Measurements from ENCODE around the gene RSKR.
"Not testable (repeated sequence)": the region's sequence is repeated elsewhere in the genome, so short reads cannot be mapped to it uniquely, and the experiment has no call there.

The RSKR gene

DNA sequence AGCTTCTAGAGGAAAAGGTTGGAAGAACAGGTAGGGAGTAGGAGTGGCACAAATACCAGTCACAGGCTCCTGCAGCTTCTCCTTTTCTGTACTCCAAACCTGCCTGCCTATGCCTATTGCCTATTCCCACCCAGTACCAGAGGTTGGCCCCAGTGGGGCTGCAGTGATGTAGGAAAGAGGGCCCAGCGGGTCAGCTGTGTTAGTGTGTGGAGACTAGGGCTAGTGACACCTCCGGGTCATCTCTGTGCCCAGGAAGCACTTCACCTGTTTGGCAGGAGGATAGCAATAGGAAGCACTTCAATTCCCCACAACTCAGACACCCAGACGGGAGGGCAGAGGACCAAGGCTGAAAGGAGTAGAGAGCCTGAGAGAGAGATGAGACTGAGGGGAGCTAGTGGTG lies 38.0 kb downstream of the RSKR start:
- H3K27ac Mint-ChIP-seq = peak overlapping the region; percentile 65

DNA sequence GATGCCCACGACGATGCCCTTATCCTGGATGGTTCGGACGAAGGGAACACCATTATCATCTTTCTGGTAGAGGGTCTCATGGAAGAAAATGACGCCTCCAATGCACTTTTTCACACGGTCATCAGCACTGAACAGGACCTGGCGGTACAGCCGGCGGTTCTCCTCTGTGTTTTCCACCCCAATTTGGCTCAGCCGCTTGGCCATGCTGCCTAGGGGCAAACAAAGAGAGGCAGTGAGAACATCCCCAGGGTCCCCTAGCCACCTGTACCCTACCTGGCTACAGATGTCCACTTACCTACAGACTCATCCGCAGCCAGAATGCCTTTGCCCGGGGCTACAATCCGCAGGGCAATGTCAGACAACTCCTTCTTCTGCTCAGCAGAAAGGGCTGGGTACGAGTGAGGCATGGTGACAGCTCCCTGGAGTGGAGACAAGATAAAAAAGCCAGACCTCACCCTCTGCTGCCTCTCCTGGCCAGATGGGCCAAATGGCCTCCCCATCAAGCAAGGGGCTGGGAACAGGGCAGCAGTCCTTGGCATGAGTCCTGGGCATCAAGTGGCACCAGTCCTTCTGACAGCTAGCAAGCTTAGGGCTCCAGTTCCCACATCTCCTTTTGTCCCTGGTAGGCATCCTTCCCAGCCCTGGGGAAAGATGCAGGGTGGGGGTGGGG lies 38.7 kb downstream of the RSKR start:
- peak overlapping the region; percentile 59 for H3K27ac Mint-ChIP-seq
- peaks cover 48% of the 10 kb centered on the region for H3K4me1 Mint-ChIP-seq
- peaks cover 2% of the 10 kb centered on the region for H3K36me3 Mint-ChIP-seq
- no peak overlapping the region for H3K4me3 Mint-ChIP-seq
- H3K9me3 Mint-ChIP-seq = no peaks in the 10 kb centered on the region
- no peaks in the 10 kb centered on the region for H3K27me3 Mint-ChIP-seq

More for the DNA sequence above, 38.0 kb downstream of the RSKR start:
- not testable (repeated sequence) for H3K36me3 Mint-ChIP-seq, H3K27me3 Mint-ChIP-seq, H3K9me3 Mint-ChIP-seq
- H3K4me3 Mint-ChIP-seq = peak overlapping the region; percentile 83
- peaks cover 42% of the 10 kb centered on the region for H3K4me1 Mint-ChIP-seq

DNA sequence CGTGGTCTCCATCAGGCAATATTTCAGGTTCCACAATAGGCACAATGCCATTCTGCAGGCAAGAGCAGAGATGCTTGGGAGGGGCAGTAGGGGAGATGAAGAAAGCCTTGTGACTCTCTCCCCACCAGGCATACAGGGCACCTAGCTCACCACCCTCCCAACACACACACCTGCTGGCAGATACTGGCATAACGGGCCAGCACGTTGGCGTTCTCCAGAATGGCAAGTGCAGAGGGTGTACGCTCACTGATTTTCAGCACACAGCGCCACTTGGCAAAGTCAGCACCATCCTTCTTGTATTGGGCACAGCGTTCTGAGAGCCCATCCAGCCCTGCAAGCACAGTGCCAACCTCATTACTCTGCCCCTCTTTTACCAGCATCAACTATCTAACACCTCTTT lies 39.5 kb downstream of the RSKR start:
- Mint-ChIP-seq H3K4me1 (peaks cover 55% of the 10 kb centered on the region), H3K36me3 (peaks cover 2% of the 10 kb centered on the region), H3K27ac (no peak overlapping the region), H3K9me3 (no peaks in the 10 kb centered on the region), H3K4me3 (no peak overlapping the region), H3K27me3 (no peaks in the 10 kb centered on the region)

DNA sequence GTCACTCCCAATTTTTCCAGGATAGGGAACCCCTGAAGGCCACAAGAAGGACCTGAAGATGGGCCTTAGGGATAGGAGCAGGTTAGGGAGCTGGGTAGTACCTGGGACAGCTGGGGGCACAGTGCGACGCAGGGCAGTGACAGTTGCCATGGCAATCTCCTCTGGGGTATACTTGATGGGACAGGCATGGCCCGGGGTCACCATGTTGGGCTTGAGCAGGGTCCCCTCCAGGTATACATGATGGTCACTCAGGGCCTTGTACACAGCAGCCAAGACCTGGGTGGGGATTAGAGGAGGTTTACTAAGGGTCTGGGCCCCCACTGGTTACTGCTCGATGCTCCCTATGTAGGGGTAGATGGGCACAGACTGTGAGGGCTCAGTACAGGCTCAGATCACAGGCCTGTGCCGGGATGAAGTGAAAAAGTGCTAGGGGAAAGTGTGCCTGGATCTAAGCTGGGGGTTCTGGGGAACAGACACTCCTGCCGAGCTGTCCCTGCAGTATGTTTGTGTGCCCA lies 40.0 kb downstream of the RSKR start:
- H3K36me3 Mint-ChIP-seq = peaks cover 2% of the 10 kb centered on the region
- no peak overlapping the region for H3K27ac Mint-ChIP-seq
- no peaks in the 10 kb centered on the region for H3K9me3 Mint-ChIP-seq
- H3K27me3 Mint-ChIP-seq = no peaks in the 10 kb centered on the region
- H3K4me1 Mint-ChIP-seq = peaks cover 58% of the 10 kb centered on the region
- no peak overlapping the region for H3K4me3 Mint-ChIP-seq

DNA sequence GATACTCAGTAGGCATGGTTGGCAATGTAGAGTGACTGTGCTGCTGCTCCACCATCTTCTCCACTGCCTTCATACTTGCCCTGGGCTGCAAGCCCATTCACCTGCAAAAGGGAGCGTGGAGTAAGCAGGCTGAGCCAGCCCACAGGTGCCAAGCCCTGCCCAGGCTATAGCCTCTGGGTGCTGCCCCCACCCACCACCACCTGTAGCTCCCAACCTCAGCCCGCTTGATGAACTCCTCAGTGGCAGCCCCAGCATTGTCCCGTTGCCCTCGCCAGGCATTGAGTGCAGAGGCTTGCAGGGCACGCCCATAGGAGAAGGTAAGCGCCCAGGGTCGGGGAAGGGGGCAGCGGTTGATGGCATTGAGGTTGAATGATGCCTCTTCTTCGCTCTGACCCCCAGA lies 40.5 kb downstream of the RSKR start:
- H3K4me3 Mint-ChIP-seq = no peak overlapping the region
- H3K9me3 Mint-ChIP-seq = no peaks in the 10 kb centered on the region
- no peak overlapping the region for H3K27ac Mint-ChIP-seq
- H3K4me1 Mint-ChIP-seq = peaks cover 60% of the 10 kb centered on the region
- no peaks in the 10 kb centered on the region for H3K27me3 Mint-ChIP-seq
- H3K36me3 Mint-ChIP-seq = peaks cover 2% of the 10 kb centered on the region

DNA sequence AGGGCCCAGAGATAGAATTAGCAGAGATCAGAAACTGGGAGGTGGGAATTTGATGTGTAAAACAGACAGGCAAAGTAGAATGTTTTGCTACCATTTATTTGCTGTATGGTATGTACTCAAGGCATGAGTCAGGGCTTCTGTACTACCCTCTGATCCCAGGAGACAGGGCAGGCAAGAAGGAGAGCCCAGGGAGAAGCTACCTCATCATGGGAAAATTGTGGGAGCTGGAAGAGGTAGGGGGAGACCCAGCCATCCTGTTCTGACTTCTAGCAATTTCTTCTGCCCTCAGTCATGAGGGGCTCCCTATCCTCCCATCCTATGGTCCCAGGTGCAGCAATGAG lies 41.0 kb downstream of the RSKR start:
- peak overlapping the region; percentile 10 for H3K27ac Mint-ChIP-seq
- H3K4me1 Mint-ChIP-seq = peaks cover 66% of the 10 kb centered on the region
- no peaks in the 10 kb centered on the region for H3K27me3 Mint-ChIP-seq
- H3K36me3 Mint-ChIP-seq = peaks cover 2% of the 10 kb centered on the region
- no peaks in the 10 kb centered on the region for H3K9me3 Mint-ChIP-seq
- H3K4me3 Mint-ChIP-seq = no peak overlapping the region

DNA sequence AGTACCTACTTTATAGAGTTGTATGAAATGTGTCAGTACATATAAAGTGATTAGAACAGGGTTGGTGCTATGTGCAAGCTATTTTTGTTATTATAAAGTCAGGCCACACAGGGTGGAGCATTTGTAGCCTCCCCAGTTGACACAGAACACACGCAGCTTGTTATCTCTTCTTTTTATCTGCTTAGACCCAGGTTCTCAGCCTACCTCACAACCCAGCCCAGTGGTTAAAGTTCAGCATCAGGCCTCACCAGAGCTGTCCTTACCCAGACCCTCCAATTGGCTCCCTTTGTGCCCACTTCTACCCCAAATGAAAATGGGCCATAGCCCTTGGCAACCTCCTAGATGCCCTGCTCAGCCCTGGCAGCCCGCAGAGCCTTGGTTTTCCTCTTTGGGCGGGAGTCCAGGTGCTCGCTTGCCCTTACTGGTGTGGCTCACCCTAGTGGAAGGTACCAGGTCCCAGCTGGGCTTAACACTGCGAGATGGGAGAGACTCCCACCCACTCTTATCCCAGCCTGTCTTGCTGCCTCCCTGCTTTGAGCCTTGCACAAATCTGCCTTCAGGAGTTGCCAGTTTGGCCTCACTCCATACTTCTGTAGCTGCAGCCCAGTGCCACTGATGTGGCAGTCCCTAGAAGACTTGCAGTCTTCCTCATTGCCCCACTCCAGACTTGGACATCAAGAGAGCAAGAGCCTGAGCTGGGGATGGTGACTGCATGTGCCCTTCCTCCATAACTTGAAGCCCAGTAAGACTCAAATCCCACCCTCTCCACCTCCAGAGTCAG lies 41.5 kb downstream of the RSKR start:
- Mint-ChIP-seq H3K9me3 (no peaks in the 10 kb centered on the region), H3K4me3 (peak overlapping the region; percentile 94), H3K27ac (peak overlapping the region; percentile 87), H3K4me1 (peaks cover 71% of the 10 kb centered on the region), H3K27me3 (no peaks in the 10 kb centered on the region), H3K36me3 (peaks cover 4% of the 10 kb centered on the region)

DNA sequence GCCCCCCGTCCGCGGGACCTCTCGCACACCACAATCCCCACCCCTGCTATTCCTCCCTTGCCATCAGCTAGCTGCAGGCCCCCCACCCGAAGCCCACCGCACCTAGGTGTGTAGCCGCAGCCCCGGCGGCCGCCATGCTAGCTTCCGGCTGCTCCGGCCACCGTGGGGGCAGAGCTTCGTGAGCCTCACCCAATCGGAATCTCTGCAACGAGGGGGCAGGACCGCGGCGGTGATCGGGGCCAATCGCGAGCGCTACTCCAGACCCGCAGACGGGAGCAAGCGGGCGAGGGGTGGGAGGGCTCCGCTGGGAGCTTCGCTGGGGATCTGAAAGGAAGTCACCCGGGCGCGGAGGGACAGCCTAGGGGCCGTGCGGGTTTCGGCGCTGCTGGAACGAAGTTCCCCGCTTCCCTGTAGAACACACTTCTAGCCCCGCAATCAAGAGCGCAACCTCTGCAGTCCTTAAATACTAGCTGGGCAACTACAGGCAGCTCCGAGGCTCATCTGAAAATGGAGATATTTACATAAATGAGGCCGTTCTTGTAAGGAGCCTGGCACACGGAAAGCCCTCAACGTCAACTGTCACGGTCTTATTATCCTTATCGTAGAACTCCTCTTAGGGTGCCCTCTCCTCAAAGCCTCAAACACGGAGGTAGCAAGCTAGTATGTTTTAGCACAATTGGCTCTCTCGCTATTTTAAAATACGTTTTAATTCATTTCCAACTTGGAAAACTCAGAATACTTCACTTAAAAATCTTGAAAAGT lies 42.4 kb downstream of the RSKR start, which contains the start of gene PIGS:
Gene PIGS, minus strand, starts transcription at position 164 of the 762 bp plus-strand sequence. Its CDS starts 28 bp downstream, at position 136.
- peaks cover 6% of the 10 kb centered on the region for H3K36me3 Mint-ChIP-seq
- H3K27me3 Mint-ChIP-seq = no peaks in the 10 kb centered on the region
- no peaks in the 10 kb centered on the region for H3K9me3 Mint-ChIP-seq
- H3K27ac Mint-ChIP-seq = peak within 1 kb of the TSS; percentile 97
- peaks cover 70% of the 10 kb centered on the region for H3K4me1 Mint-ChIP-seq
- peak within 1 kb of the TSS; percentile 94 for H3K4me3 Mint-ChIP-seq

DNA sequence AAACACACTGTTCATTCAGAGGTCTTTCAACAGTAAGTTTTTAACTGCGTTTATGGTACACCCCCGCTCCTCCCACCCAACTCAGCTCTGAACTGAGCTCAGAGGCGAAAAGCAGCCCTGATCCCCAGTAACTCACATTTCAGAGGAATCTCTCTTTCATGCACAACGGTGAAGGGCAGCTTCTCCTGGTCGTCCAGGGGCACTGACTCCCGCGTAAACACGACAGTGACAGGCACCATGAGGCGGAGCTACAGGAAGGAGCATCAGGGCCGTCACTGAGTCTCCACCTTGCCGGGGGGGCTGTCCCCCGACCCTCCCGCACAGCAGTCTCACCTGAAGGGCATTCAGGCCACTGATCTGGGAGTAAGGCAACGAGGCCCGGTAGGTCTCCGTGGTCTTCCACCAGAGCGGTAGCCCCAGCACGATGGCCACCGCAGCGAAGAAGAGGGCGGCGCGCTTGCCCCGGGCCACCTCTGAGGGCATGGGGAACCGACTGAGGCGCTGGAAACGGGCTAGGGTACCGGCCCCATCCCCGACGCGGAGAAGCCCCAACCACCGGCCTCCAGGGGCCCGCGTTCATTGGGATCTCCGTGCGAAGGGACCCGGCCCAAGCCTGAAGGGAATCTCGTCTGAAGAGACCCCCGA lies 43.1 kb downstream of the RSKR start:
- Mint-ChIP-seq H3K27me3 (no peaks in the 10 kb centered on the region), H3K4me1 (peaks cover 63% of the 10 kb centered on the region), H3K9me3 (no peaks in the 10 kb centered on the region), H3K4me3 (peak overlapping the region; percentile 94), H3K27ac (peak overlapping the region; percentile 97), H3K36me3 (peaks cover 6% of the 10 kb centered on the region)

DNA sequence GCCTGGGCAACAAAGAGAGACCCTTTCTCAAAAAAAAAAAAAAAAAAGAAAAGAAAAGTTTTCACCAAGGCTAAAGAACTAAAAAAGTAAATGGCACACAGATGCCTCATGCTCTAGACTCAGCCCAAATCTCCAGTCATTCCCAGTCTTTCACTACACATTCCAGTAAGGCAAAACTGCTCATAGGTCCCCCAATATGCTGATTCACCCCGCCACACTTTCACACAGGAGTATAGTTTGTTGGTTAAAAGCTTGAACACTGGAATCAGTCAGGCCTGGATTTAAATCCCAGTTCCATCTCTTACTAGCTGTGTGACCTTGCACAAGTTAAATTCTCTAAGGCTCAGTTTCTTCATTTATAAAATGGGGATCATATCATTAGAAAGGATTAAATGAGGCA lies 44.5 kb downstream of the RSKR start:
- H3K4me3 Mint-ChIP-seq = peak overlapping the region; percentile 69
- no peaks in the 10 kb centered on the region for H3K27me3 Mint-ChIP-seq
- H3K9me3 Mint-ChIP-seq = no peaks in the 10 kb centered on the region
- H3K4me1 Mint-ChIP-seq = peaks cover 65% of the 10 kb centered on the region
- peak overlapping the region; percentile 56 for H3K27ac Mint-ChIP-seq
- peaks cover 6% of the 10 kb centered on the region for H3K36me3 Mint-ChIP-seq

DNA sequence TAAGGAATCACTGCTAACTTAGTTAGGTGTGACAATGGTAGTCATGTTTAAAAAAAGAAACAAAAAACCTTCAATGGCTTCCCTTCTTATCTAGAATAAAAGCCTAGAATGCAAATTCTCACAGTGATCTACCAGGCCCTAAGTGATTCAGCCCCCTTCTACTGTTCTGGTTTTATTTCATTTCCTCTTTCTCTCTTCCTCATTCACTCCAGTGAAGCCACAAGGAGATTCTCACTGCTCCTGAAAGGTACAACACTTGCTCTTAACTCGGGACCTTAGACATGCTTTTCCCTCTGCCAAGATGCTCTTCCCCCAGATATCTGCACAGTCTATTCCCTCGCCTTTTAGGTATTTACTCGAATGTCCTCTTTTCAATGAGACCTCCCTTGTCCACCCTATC lies 46.4 kb downstream of the RSKR start:
- peak overlapping the region; percentile 27 for H3K4me3 Mint-ChIP-seq
- no peaks in the 10 kb centered on the region for H3K27me3 Mint-ChIP-seq
- no peaks in the 10 kb centered on the region for H3K9me3 Mint-ChIP-seq
- peak overlapping the region; percentile 84 for H3K27ac Mint-ChIP-seq
- peaks cover 53% of the 10 kb centered on the region for H3K4me1 Mint-ChIP-seq
- peaks cover 6% of the 10 kb centered on the region for H3K36me3 Mint-ChIP-seq

DNA sequence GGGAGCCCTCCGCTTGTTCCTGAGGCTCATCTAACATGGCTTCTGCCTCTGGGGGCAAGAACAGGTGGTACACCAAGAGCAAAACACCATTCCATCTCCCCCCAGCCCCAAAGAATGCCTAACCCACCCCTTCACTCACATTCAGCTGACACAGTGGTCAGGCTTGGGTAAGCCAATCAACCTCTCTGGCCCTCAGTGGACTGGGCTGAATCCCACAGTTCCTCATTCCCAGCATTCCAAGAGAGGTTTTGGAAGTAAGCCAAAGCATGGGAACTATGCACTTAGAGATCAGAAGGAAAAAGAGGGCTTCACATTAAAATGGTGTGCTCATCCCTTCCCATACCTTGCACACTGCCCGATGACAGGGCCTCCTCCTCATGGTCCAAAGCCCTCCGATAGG lies 50.5 kb downstream of the RSKR start:
- Mint-ChIP-seq H3K27me3 (no peaks in the 10 kb centered on the region), H3K36me3 (peaks cover 16% of the 10 kb centered on the region), H3K4me3 (no peak overlapping the region), H3K9me3 (no peaks in the 10 kb centered on the region), H3K27ac (no peak overlapping the region), H3K4me1 (peaks cover 25% of the 10 kb centered on the region)

All from activated naive CD4-positive, alpha-beta T cell treated with anti-CD3 and anti-CD28 coated beads, Interleukin-2, amount 50 U/mL, for 24 hours (primary cell).